Hepatocyte (in vitro differentiated cells): ENCODE measurements around the gene COX4I1. TPM values are rescaled to one million over a fixed set of nuclear protein-coding genes. Genes with fewer than 3 reads are reported as not detected.

ENCODE experiments used
- DNase-seq: peaks from one replicate; pipeline ENCODE4 v3.0.0-alpha.2; 2016; ENCODE audit warnings: low spot score
- H2AFZ ChIP-seq: fragments of 200-600 bp; sonication (generic); 2 replicates; pipeline ENCODE4 v1.6.0; 2016; ENCODE audit warnings: antibody characterized with exemption, mild to moderate bottlenecking
- H3K27ac ChIP-seq: fragments of 200-600 bp; sonication (generic); 2 replicates; pipeline ENCODE4 v1.5.1; 2016; ENCODE audit warnings: mild to moderate bottlenecking
- H3K27me3 ChIP-seq: fragments of 200-600 bp; sonication (generic); 2 replicates; pipeline ENCODE4 v1.6.1; 2016
- H3K36me3 ChIP-seq: fragments of 200-600 bp; sonication (generic); replicated peaks from 2 replicates; pipeline ENCODE4 v1.5.1; 2016; ENCODE audit warnings: low read depth; ENCODE audit not compliant: insufficient read depth
- H3K4me1 ChIP-seq: fragments of 200-600 bp; sonication (generic); 2 replicates; pipeline ENCODE4 v1.5.1; 2016; ENCODE audit warnings: mild to moderate bottlenecking, moderate library complexity; ENCODE audit not compliant: insufficient read depth
- H3K4me2 ChIP-seq: fragments of 200-600 bp; sonication (generic); 2 replicates; pipeline ENCODE4 v1.6.0; 2016
- H3K4me3 ChIP-seq: fragments of 200-600 bp; sonication (generic); 2 replicates; pipeline ENCODE4 v1.5.1; 2016; ENCODE audit warnings: mild to moderate bottlenecking
- H3K79me2 ChIP-seq: fragments of 200-600 bp; sonication (generic); 2 replicates; pipeline ENCODE4 v1.6.0; 2017; ENCODE audit warnings: mild to moderate bottlenecking
- H3K9me2 ChIP-seq: fragments of 200-600 bp; sonication (generic); replicated peaks from 2 replicates; pipeline ENCODE4 v1.6.0; 2017; ENCODE audit warnings: mild to moderate bottlenecking; ENCODE audit not compliant: insufficient read depth
- H3K9me3 ChIP-seq: fragments of 200-600 bp; sonication (generic); 2 replicates; pipeline ENCODE4 v1.5.1; 2016; ENCODE audit warnings: low read depth, mild to moderate bottlenecking
- H4K20me1 ChIP-seq: fragments of 200-600 bp; sonication (generic); 2 replicates; pipeline ENCODE4 v1.6.0; 2016; ENCODE audit warnings: mild to moderate bottlenecking; ENCODE audit not compliant: insufficient read depth, poor library complexity, severe bottlenecking
- EZH2 ChIP-seq: fragments of 200-600 bp; sonication (generic); IDR thresholded peaks from 2 replicates; pipeline ENCODE4 v1.6.1; 2016; ENCODE audit warnings: antibody characterized with exemption, mild to moderate bottlenecking, borderline replicate concordance
- EZH2phosphoT487 ChIP-seq: fragments of 200-600 bp; sonication (generic); IDR thresholded peaks from one replicate; pipeline ENCODE4 v1.6.1; 2018; ENCODE audit warnings: antibody characterized with exemption, mild to moderate bottlenecking, low read depth, moderate library complexity; ENCODE audit not compliant: unreplicated experiment, severe bottlenecking
- WGBS: methylation state at CpG from one replicate; pipeline ENCODE4 v1.1.6; 2016; ENCODE audit warnings: low lambda C conversion rate; ENCODE audit errors: missing lambda C conversion rate; 5-methylcytosine and 5-hydroxymethylcytosine counted together
- polyA plus RNA-seq: library from polyadenylated mRNA; unstranded; fragments of >200 nt; fragmentation: Nextera tagmentation; extraction: Ambion mirVana; gene quantifications from 2 replicates; pipeline ENCODE4 v1.2.1, GENCODE V29; 2016
- small RNA-seq: library from RNA; depleted of rRNA; stranded (forward); fragments of <200 nt; gene quantifications from one replicate; pipeline ENCODE3, GENCODE V24; 2014
- total RNA-seq: library from RNA; depleted of rRNA; stranded (reverse); fragments of >200 nt; gene quantifications from 2 replicates; pipeline ENCODE4 v1.2.3, GENCODE V29; 2014
- TF ChIP-seq, protein P1 (sequence below): fragments of 200-600 bp; sonication (generic); IDR thresholded peaks from 2 replicates; pipeline ENCODE4 v1.5.1; 2016; ENCODE audit warnings: antibody characterized with exemption, mild to moderate bottlenecking; ENCODE audit not compliant: poor library complexity

Gene COX4I1
- total and polyA plus RNA-seq, 2 experiments from 2014 or later, result 449 to 655 TPM

DNA sequence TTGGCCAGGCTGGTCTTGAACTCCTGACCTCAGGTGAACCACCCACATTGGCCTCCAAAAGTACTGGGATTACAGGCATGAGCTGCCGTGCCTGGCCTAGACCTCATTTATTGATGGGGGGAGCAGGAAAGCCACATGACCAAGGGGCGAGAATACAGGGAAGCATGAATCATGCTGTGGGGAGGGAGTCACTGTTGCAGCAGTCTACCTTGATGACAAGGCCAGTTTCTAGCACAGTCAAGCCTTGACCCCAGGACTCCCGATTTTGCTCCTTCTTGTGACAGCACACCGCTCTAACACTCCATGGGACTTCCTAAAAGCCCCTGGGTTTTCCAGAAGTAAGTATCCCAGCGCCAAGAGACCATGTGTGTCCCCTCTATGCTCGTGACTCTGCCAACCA is 56.6 kb downstream of the COX4I1 start:
- Histone ChIP-seq H3K36me3 (no peaks in the 10 kb centered on the region), H3K79me2 (no peaks in the 10 kb centered on the region), H3K4me1 (no peaks in the 10 kb centered on the region), H3K4me3 (no peak overlapping the region), H4K20me1 (no peaks in the 10 kb centered on the region), H3K27me3 (no peaks in the 10 kb centered on the region), H2AFZ (no peak overlapping the region), H3K27ac (no peak overlapping the region), H3K9me3 (no peaks in the 10 kb centered on the region), H3K9me2 (no peaks in the 10 kb centered on the region), H3K4me2 (no peak overlapping the region)
- 93% methylated on average over 6 of the region's 6 CpGs for WGBS
- TF ChIP-seq, protein P1, sequence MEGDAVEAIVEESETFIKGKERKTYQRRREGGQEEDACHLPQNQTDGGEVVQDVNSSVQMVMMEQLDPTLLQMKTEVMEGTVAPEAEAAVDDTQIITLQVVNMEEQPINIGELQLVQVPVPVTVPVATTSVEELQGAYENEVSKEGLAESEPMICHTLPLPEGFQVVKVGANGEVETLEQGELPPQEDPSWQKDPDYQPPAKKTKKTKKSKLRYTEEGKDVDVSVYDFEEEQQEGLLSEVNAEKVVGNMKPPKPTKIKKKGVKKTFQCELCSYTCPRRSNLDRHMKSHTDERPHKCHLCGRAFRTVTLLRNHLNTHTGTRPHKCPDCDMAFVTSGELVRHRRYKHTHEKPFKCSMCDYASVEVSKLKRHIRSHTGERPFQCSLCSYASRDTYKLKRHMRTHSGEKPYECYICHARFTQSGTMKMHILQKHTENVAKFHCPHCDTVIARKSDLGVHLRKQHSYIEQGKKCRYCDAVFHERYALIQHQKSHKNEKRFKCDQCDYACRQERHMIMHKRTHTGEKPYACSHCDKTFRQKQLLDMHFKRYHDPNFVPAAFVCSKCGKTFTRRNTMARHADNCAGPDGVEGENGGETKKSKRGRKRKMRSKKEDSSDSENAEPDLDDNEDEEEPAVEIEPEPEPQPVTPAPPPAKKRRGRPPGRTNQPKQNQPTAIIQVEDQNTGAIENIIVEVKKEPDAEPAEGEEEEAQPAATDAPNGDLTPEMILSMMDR, result no peak
- TF ChIP-seq EZH2phosphoT487 (no peak), EZH2 (no peak)
- DNase-seq, result no peak

DNA sequence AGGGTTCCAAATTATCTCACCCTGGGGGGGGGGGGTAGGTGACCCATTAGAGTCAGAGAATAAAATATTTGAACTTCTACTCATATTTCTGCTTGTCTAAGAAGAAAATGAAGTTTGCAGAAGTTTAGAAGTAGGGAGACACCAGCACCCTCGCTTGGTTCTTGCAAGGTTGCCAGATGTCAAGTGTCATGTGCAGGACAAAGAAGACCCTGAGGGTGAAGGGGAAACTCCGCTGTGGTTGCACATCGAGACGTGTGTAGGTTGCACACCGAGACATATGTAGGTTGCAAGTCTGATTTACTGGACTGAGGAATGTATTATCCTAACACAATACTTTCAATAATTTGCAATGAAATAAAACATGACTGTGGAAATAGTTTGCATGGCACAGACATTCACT is 57.1 kb downstream of the COX4I1 start:
- 93% methylated on average over 5 of the region's 5 CpGs for WGBS
- Histone ChIP-seq H3K9me2 (no peaks in the 10 kb centered on the region), H3K4me1 (no peaks in the 10 kb centered on the region), H3K27ac (no peak overlapping the region), H3K4me2 (no peak overlapping the region), H3K36me3 (no peaks in the 10 kb centered on the region), H3K4me3 (no peak overlapping the region), H4K20me1 (no peaks in the 10 kb centered on the region), H3K9me3 (no peaks in the 10 kb centered on the region), H2AFZ (no peak overlapping the region), H3K27me3 (no peaks in the 10 kb centered on the region), H3K79me2 (no peaks in the 10 kb centered on the region)
- no peak for DNase-seq
- TF ChIP-seq EZH2 (no peak), EZH2phosphoT487 (no peak)
- TF ChIP-seq, protein P1, result no peak

Small RNAs within 50 kb of the gene (small RNA-seq; reads per million reads assigned to genes)
- not detected for gene RNU1-103P

Other genes starting within 250 kb of the COX4I1 start
- 32.8 and 43.5 TPM in 2 replicates for gene GSE1, start 186.4 kb upstream of the COX4I1 start, total RNA-seq
- 27.9 and 33.1 TPM in 2 replicates for gene GSE1, start 186.4 kb upstream of the COX4I1 start, polyA plus RNA-seq
- gene GINS2, start 110.7 kb upstream of the COX4I1 start, total RNA-seq, result 6.1 and 6.3 TPM in 2 replicates
- 7.5 and 8.0 TPM in 2 replicates for gene GINS2, start 110.7 kb upstream of the COX4I1 start, polyA plus RNA-seq
- gene C16orf74, start 48.6 kb upstream of the COX4I1 start, total RNA-seq, result 1.4 and 5.3 TPM in 2 replicates
- 7.8 and 11.5 TPM in 2 replicates for gene C16orf74, start 48.6 kb upstream of the COX4I1 start, polyA plus RNA-seq
- 35.0 and 40.6 TPM in 2 replicates for gene EMC8, start 151 bp upstream of the COX4I1 start, total RNA-seq
- 46.5 and 50.6 TPM in 2 replicates for gene EMC8, start 151 bp upstream of the COX4I1 start, polyA plus RNA-seq
- 7.2 and 8.4 TPM in 2 replicates for gene IRF8, start 99.5 kb downstream of the COX4I1 start, total RNA-seq
- 4.7 and 6.9 TPM in 2 replicates for gene IRF8, start 99.5 kb downstream of the COX4I1 start, polyA plus RNA-seq